Ascending aorta (tissue), 2 donors: ENCODE measurements around the gene FOXA3. TPM values are rescaled to one million over a fixed set of nuclear protein-coding genes. Genes with fewer than 3 reads are reported as not detected.
A peak's percentile ranks its signal among the peaks of the same experiment; 100 is the strongest.

Experiments
- DNase-seq, 2 donors: peaks; one replicate each; pipeline ENCODE4 v3.0.0-alpha.2; 2019; ENCODE audit warnings: low spot score in 2 of 2
- H3K27ac ChIP-seq, 2 donors: fragments of 200-600 bp; sonication (generic); one replicate each; pipeline ENCODE4 v1.5.1; 2016 to 2017; ENCODE audit warnings: mild to moderate bottlenecking in 1 of 2
- H3K27me3 ChIP-seq: fragments of 200-600 bp; sonication (generic); one replicate; pipeline ENCODE4 v1.5.1; 2017
- H3K36me3 ChIP-seq, 2 donors: fragments of 200-600 bp; sonication (generic); one replicate each; pipeline ENCODE4 v1.5.1; 2016
- H3K4me1 ChIP-seq, 2 donors: fragments of 200-600 bp; sonication (generic); one replicate each; pipeline ENCODE4 v1.5.1; 2016 to 2017; ENCODE audit warnings: mild to moderate bottlenecking in 1 of 2
- H3K4me3 ChIP-seq, 2 donors: fragments of 200-600 bp; sonication (generic); one replicate each; pipeline ENCODE4 v1.5.1; 2016 to 2017; ENCODE audit warnings: mild to moderate bottlenecking in 1 of 2
- H3K9me3 ChIP-seq, 2 donors: fragments of 200-600 bp; sonication (generic); one replicate each; pipeline ENCODE4 v1.5.1; 2016
- intact Hi-C: fragments of 100-400 bp; cut with DNase I; formaldehyde crosslinking; loops from one replicate; pipeline ENCODE4 v1.15.1; 2023
- total RNA-seq: library from RNA; depleted of rRNA; stranded (reverse); fragments of >200 nt; gene quantifications from one replicate; pipeline ENCODE4 v1.1.0, GENCODE V29; 2016
- TF ChIP-seq, protein P1 (sequence below), 3 experiments: fragments of 200-600 bp in 2 of 3; fragments of 450-650 bp in 1 of 3; sonication (generic) in 2 of 3; IDR thresholded peaks; one replicate each; pipeline ENCODE4 v1.5.1; 2016 to 2019; ENCODE audit warnings: antibody characterized with exemption in 3 of 3, mild to moderate bottlenecking in 1 of 3, moderate library complexity in 1 of 3

FOXA3 gene
- total RNA-seq, 1 donor from 2014 or later: not detected

DNA sequence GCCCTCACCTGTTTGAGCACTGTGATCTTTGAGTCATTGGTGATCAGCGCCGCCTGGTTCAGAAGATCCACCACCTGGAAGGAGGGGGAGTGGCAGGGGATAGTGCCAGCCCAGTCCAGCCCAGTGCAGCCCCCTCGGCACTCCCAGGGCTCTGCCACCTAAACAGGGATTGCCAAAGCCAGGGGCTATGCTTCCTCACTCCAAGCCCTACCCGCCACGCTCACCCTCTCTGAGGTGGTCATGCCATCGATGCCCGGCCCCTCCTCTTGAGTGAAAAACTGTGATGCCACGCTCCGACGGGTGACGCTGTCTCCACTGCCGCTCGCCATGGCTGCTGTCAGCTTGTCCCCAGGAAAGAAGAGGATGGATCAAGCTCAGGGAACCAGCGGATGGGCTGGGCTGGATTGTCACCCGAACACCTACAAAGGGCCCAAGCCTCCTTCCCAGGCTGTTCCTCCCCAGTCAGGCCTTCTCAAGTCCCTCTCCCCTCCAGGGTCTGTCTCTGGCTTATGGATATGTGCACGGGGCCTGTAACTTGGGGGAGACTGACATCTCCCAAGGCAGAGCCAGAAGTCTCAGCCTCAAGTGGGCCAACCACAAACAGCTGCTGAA lies 9.9 kb upstream of the FOXA3 start:
- TF ChIP-seq, protein P1, sequence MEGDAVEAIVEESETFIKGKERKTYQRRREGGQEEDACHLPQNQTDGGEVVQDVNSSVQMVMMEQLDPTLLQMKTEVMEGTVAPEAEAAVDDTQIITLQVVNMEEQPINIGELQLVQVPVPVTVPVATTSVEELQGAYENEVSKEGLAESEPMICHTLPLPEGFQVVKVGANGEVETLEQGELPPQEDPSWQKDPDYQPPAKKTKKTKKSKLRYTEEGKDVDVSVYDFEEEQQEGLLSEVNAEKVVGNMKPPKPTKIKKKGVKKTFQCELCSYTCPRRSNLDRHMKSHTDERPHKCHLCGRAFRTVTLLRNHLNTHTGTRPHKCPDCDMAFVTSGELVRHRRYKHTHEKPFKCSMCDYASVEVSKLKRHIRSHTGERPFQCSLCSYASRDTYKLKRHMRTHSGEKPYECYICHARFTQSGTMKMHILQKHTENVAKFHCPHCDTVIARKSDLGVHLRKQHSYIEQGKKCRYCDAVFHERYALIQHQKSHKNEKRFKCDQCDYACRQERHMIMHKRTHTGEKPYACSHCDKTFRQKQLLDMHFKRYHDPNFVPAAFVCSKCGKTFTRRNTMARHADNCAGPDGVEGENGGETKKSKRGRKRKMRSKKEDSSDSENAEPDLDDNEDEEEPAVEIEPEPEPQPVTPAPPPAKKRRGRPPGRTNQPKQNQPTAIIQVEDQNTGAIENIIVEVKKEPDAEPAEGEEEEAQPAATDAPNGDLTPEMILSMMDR (IDR thresholded peaks at IDR 0.05): no peak
- H3K36me3 ChIP-seq: peaks cover 58 to 71% of the 10 kb centered on the region in 2 donors

DNA sequence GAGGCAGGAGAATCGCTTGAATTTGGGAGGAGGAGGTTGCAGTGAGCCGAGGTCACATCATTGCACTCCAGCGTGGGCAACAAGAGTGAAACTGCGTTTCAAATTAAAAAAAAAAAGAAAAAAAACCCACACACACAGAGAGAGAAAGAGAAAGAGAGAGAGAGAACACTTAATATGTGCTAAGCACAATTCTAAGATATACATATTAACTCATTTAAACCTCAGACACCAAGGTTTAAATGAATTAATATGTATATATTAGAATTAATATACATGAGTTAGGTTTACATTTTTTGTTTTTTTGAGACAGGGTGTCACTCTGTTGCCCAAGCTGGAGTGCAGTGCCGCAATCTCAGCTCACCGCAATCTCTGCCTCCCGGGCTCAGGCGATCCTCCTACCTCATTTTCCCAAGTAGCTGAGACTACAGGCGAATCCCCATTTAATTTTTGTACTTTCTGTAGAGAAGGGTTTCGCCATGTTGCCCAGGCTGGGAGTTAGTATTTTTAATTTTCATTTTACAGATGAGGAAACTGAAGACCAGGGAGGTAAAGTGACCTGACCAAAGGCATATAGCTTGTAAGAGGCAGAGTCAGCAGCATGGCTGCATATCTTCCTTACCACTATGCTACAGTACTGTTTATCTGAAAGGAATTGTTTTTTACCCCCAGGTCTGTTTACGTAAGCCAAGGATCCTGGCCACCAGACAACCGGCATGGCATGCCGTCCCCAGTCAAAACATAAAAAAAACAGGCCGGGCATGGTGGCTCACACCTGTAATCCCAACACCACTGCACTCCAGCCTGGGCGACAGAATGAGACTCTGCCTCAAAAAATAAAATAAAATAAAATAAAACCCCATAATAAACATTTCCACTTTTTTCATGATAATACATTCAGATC lies 3.5 kb upstream of the FOXA3 start:
- no peaks in the 10 kb centered on the region for H3K9me3 ChIP-seq
- H3K36me3 ChIP-seq: peaks cover 6 to 20% of the 10 kb centered on the region in 2 donors
- no peak overlapping the region for H3K4me3 ChIP-seq
- peaks cover 4 to 15% of the 10 kb centered on the region in 2 donors for H3K4me1 ChIP-seq
- no peak overlapping the region for H3K27ac ChIP-seq
- intact Hi-C loops: no loop called here
- no peak for DNase-seq
- TF ChIP-seq, protein P1 (IDR thresholded peaks at IDR 0.05): no peak
- H3K27me3 ChIP-seq: peaks cover 9% of the 10 kb centered on the region

More for the DNA sequence above, 9.9 kb upstream of the FOXA3 start:
- DNase-seq: no peak
- Histone ChIP-seq H3K4me1 (no peaks in the 10 kb centered on the region), H3K27me3 (no peaks in the 10 kb centered on the region), H3K27ac (no peak overlapping the region), H3K9me3 (no peaks in the 10 kb centered on the region), H3K4me3 (no peak overlapping the region)
- intact Hi-C loops: no loop called here

DNA sequence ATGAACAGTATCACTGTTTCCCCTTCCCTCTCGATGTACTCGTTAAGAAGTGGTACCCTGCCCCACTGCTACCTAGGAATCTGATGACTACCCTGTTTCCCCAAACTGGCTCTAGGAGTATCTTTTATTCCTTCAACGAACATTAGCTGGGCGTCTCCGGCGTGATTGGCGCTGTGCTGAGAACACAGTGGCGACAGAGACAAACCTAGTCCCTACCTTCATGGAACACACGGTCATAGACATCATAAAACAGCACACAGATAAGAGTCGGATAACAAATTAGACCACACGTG lies 1.9 kb upstream of the FOXA3 start:
- Histone ChIP-seq H3K27ac (peak overlapping the region; percentile 79 to 94), H3K9me3 (no peaks in the 10 kb centered on the region), H3K36me3 (peaks cover 6 to 12% of the 10 kb centered on the region in 2 donors), H3K4me3 (peak overlapping the region; percentile 73 to 88), H3K4me1 (peaks cover 4 to 15% of the 10 kb centered on the region in 2 donors), H3K27me3 (peaks cover 9% of the 10 kb centered on the region)
- DNase-seq: no peak
- intact Hi-C loops: loop anchor here (2.0 kb wide), 6 partner anchors 41 to 133 kb away; partner anchors contain the start of genes CCDC61, FBXO46 and MYPOP
- TF ChIP-seq, protein P1 (IDR thresholded peaks at IDR 0.05): no peak

DNA sequence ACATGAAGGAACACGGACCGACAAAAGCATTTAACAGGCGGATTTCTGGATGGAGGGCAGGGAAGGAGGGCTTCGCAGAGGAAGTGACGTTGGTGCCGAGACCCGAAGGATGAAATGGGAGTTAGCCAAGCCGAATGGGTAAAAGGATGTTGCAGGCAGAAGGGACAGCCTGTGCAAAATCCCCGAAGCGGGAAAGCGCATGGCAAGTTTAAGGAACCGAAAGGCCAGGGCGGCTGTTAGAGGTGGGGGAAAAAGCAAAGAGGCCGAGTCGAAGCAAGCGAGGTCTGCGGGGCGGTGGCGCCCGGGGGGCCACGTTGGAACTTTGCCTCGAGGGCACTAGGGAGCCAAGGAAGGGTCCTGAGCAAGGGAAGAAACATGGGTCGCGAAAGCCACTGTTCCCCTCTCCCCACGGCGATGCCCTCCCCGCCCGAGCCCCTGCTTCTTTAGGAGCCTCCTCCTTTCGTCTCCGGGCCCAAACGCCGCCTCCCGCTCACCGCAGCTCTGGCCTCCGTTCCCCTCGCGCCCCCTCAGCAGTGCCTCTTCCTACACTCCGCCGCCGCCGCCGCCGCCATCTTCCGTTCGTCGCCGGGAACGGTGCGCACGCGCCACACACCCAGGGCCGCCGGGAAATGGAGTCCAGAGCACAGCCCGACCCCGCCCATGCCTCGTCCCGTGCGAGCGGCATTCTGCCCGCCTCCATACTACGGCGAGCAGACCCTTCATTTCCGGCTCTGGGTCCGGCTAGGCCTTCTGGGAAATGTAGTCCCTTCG lies 1.4 kb upstream of the FOXA3 start, which contains the start of gene SYMPK:
Gene SYMPK (minus strand): TSS at position 584 of the 771 bp plus-strand sequence. CDS start 8,652 bp downstream, outside the sequence.
- Histone ChIP-seq H3K9me3 (no peaks in the 10 kb centered on the region), H3K4me3 (peak within 1 kb of the TSS; percentile 73 to 88), H3K27ac (peak within 1 kb of the TSS; percentile 79 to 94), H3K36me3 (peaks cover 6 to 12% of the 10 kb centered on the region in 2 donors), H3K4me1 (peaks cover 4 to 15% of the 10 kb centered on the region in 2 donors), H3K27me3 (peaks cover 9% of the 10 kb centered on the region)
- DNase-seq: peak; percentile 95 to 99
- TF ChIP-seq, protein P1 (IDR thresholded peaks at IDR 0.05): no peak
- intact Hi-C loops: loop anchor here (1.0 to 2.0 kb wide), 7 partner anchors 24 to 132 kb away; partner anchors contain the start of genes CCDC61, FBXO46, IRF2BP1 and MYPOP

GRCh38 chr19:45863335-45863839 lies 739 bp upstream of the FOXA3 start:
- H3K9me3 ChIP-seq: no peaks in the 10 kb centered on the region
- intact Hi-C loops: loop anchor here (1.0 to 2.0 kb wide), 7 partner anchors 23 to 133 kb away; partner anchors contain the start of genes CCDC61, FBXO46, IRF2BP1 and MYPOP
- peaks cover 6 to 8% of the 10 kb centered on the region in 2 donors for H3K36me3 ChIP-seq
- H3K27ac ChIP-seq: no peak overlapping the region
- H3K27me3 ChIP-seq: peaks cover 9% of the 10 kb centered on the region
- no peak for DNase-seq
- TF ChIP-seq, protein P1 (IDR thresholded peaks at IDR 0.05): no peak
- H3K4me3 ChIP-seq: peak overlapping the region; percentile 73 to 88
- peaks cover 4 to 15% of the 10 kb centered on the region in 2 donors for H3K4me1 ChIP-seq
